GM20000 (cell line): ENCODE data around the gene CYFIP1.

Experiments used
- DNase-seq: peaks from one replicate; pipeline ENCODE4 v3.0.0; 2012; ENCODE audit warnings: low spot score
- CTCF ChIP-seq: IDR thresholded peaks from 2 replicates; pipeline ENCODE4 v1.5.1; 2012; ENCODE audit warnings: mild to moderate bottlenecking, control low read depth; ENCODE audit errors: extremely low read depth, missing control alignments

Gene CYFIP1

DNA sequence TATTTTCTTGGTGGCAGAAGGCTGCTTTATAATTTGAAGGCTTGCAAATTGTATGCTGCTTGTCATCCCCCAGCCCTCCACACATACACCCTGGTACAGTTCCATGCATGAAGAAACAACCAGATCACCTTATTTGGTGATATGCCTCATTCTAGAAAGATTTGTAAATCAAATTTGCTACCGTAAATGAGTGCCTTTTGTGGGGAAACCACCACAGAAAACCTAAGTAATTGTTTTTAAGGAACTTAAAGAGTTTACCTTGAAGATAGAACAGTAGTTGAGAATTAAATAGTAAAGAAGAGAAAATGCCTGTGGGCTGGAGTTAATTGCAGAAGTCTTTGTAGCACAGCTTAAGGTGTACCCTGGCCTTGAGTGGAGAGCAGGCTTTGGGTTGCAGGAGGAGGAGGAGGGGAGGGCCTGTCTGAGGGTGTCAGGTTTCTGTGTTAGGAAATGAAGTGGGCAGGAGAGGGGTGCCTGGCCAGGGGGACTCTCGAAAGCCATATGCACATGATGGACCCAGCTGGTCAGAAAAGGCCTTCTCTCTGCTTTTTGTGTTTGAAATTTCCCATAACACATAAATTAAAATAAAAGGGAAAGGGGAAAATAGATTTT is 134.8 kb downstream of the CYFIP1 start:
- DNase-seq: no peak

DNA sequence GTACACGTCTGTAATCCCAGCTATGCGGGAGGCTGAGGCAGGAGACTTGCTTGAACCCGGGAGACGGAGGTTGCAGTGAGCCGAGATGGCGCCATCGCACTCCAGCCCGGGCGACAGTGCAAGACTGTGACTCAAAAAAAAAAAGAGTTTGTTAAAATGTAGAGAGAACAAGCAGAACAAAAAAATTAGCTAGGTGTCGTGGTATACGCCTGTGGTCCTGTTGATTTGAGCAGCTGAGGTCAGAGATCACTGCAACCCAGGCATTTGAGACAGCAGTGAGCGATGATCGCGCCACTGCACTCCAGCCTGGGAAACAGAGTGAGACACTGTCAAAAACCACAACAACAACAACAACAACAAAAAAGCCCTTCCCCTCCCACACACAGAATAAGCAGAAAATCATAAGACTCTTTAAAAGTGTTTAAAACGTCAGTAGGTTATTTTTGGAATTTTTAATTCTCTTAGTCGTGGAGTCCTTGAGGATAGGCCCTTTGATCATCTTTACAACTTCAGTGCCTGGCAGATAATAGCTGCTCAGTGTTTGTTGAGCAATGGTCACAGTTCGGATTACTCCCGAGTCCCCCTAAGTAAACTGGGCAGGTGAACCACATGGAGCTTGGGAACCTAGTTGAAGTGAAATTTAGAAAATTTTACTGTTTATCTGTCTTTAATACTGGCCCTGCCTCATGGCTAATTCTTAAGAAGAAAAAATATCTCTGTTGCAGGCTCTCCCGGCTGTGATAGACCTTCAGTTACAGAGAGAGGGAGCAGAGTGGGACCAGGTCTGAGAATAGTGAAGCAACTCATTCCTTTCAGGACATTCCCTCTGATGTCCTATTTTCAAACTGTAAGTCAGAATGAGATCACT is 135.5 kb downstream of the CYFIP1 start:
- DNase-seq: no peak
- TF ChIP-seq CTCF: no peak

More for the DNA sequence above, 134.8 kb downstream of the CYFIP1 start:
- TF ChIP-seq CTCF: no peak

DNA sequence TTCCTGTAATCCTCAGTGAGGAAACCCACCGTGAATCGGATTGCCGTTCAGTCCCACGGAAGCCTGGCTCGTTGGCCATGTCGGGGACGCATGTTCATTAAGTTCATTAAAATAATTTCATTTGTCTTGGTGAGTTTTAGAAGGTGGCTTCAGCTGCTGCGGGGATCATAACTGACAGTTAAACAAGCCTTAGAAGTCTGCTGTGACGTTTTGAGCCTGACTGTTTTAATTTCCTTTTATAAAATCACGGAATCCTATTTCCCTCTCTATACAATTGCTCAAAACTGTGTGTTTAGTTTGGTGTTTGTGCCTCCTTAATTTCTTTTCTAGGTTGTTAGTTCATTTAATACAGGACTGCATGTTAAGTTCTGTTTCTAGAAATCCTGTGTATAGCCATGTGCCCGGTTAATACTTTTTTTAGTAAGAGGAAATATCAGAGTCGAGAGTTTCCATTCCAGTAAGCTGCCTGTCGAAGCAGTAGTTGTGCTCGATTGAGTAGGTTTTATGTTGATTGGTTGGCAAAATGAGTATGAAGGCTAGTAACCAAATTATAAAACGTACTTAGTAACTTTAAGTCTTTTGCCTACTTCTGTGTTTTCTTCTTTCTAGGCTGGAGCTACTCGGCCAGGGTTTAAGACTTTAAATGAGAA is 141.0 kb downstream of the CYFIP1 start:
- DNase-seq: peak; percentile 51
- no peak for TF ChIP-seq CTCF

GRCh38 chr15:22838292-22839042 is 141.7 kb downstream of the CYFIP1 start, which contains the start of gene NIPA2:
NIPA2 (plus strand) TSS chr15:22838666; CDS start chr15:22851732, 13,066 bp downstream.
- peak; percentile 96 for DNase-seq
- no peak for TF ChIP-seq CTCF

DNA sequence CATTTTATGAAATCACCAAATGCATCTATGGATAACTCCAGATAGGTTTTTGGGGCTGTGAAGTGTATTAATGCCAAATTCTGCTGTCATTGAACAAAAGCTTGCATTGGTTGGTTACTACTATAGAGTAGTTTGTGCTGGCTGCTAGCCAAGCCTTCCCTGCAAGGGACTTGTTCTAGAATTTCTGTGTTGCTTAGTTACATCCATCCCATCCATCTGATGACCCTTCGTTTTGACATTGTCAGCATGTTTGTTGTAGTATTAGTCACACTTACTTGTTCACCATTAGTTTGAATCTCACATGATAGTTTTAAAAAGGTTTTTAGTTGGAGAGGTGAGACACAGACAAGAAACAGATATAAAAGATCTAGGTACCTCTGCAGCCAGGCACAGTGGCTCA is 148.7 kb downstream of the CYFIP1 start:
- TF ChIP-seq CTCF: no peak
- no peak for DNase-seq

GRCh38 chr15:22827125-22827524 is 153.0 kb downstream of the CYFIP1 start:
- DNase-seq: no peak
- TF ChIP-seq CTCF: no peak
